ENCODE results near the gene KCNT1. TPM values are rescaled to one million over a fixed set of nuclear protein-coding genes. Genes with fewer than 3 reads are reported as not detected.

The KCNT1 gene
- polyA plus RNA-seq, 4 donors: 0.08 to 0.24 (median 0.22) TPM

DNA sequence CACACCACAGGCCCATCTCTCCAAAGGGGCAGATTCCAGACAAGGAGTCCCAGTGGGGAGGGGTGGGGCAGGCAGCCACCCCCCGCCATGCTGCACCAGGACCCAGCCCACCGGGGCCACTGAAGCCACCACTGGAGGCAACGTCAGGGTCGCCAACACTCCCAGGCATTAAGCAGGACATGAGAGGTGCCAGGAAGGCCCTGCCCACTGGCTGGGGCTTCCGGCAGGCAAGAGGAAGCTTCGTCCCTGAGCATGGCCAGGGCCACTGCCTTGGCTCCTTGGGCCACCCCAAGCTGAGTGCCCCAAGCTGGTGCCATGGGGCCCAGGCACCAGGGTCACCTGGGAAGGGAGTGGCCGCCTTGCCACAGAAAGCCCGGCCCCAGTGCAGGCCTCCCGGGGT lies 17.5 kb downstream of the KCNT1 start:
- DNase-seq (ENCODE audit: low read depth in 4 of 4, low spot score in 3 of 4): no peak

GRCh38 chr9:135722365-135722764 lies 20.4 kb downstream of the KCNT1 start:
- no peak for DNase-seq (ENCODE audit: low read depth in 4 of 4, low spot score in 3 of 4)

DNA sequence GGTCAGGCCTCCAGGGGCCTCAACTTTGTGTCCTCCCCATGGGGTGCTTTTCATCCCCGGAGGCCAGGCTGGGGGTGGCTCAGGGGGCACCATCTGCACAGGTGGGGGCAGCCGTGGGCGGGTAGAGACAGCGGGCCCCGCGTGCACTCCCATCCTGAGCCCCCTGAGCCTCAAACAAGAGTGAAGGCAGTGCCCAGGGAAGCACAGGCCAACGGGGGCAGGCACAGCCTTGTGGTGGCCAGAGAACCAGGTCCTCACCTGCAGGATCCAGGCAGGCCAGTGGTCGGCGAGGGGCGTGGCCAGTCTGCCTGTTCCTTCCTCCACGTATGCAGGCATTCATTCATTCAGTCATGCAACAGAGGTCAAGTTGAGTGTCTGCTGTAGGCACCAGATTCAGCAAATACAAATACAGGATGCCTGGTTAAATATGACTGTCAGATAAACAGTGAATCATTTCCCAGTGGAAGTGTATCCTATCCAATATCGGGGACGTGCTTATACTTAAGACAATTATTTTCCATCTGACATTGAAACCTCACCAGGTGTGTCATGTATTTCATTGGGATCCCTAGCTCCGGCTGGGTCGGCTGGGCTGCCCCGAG lies 22.3 kb downstream of the KCNT1 start:
- DNase-seq (ENCODE audit: low read depth in 4 of 4, low spot score in 3 of 4): no peak

DNA sequence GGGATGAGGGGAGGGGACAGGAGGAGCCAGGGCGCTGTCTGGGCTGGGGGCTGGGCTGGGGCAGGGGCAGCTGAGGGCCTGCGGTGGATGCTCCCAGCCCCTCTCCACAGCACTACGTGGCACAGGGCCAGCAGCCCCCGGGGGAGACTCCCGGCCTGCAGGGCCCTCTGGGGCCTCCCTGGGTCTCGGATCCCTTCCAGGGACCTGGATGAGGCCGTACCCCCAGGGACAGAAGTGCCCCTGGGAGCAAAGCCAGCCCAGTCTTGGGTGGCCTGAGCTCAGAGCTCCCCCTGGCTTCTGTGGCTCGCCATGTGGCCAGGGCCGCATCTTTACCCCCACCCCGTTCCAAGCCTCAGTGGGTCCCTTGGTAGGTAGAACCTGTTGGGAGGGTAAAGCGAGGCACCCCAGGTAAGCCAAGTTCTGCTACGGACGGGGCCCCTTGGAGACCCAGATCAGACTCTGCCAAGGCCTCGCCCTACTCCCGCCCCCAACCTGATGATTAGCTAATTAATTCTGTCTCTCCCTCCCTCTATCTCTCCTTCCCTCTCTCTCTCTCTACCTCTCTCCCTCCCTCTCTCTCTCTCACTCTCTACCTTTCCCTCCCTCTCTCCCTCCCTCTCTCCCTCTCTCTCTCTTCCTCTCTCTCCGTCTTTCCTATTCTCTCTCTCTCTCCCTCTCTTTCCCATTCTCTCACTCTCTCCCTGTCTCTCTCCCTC lies 24.3 kb downstream of the KCNT1 start:
- DNase-seq (ENCODE audit: low read depth in 4 of 4, low spot score in 3 of 4): no peak

DNA sequence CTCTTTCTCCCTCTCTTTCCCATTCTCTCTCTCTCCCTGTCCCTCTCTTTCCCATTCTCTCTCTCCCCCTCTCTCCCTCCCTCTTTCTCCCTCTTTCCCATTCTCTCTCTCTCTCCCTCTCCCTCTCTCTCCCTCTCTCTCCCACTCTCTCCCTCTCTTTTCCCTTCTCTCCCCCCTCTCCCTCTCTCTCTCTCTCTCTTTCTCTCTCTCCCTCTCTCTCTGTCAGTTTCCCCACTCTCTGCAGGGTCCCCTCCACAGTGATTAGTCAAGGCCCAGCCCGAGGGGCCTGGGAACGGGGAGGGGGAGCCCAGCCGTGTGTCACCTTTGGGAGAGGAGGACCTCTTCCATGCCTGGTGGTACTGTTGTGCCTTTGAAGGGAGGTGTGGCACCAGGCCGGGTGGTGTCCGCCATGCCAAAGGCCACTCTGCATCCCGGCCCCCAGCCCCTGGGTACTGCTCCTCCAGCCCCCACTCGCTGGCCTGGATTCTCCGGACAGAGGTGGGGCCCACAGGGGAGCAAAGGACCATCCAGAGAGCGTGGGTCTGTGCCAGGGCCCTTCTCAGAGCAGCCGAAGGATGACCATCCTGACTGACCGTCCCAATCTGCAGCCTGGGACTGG lies 25.4 kb downstream of the KCNT1 start:
- DNase-seq (ENCODE audit: low read depth in 4 of 4, low spot score in 3 of 4): no peak

- no peak for DNase-seq (ENCODE audit: low read depth in 4 of 4, low spot score in 3 of 4)
Observed at GRCh38 chr9:135728436-135729110, 26.6 kb downstream of the KCNT1 start.

GRCh38 chr9:135729480-135729879 lies 27.5 kb downstream of the KCNT1 start:
- no peak for DNase-seq (ENCODE audit: low read depth in 4 of 4, low spot score in 3 of 4)

DNA sequence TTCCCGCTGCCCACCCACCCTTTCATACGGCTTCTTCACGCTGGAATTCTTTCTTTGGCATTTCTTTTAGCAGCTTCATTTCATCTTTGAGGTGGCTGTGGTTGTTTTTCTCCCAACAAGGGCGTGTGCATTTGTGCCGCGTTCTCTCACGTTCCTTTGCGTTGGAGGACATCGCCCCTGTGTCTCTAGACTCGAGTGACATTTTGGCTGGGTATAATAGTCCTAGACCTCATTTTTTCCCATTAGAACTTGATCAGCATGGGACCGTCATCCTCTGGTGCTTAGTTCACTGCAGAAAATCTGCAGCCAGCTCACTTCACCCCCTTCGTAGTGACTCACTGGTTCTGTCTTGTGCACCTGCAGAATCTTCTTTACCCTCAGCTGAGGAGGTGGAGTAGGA lies 29.5 kb downstream of the KCNT1 start:
- no peak for DNase-seq (ENCODE audit: low read depth in 4 of 4, low spot score in 3 of 4)

GRCh38 chr9:135732569-135733257 lies 30.7 kb downstream of the KCNT1 start:
- no peak for DNase-seq (ENCODE audit: low read depth in 4 of 4, low spot score in 3 of 4)

DNA sequence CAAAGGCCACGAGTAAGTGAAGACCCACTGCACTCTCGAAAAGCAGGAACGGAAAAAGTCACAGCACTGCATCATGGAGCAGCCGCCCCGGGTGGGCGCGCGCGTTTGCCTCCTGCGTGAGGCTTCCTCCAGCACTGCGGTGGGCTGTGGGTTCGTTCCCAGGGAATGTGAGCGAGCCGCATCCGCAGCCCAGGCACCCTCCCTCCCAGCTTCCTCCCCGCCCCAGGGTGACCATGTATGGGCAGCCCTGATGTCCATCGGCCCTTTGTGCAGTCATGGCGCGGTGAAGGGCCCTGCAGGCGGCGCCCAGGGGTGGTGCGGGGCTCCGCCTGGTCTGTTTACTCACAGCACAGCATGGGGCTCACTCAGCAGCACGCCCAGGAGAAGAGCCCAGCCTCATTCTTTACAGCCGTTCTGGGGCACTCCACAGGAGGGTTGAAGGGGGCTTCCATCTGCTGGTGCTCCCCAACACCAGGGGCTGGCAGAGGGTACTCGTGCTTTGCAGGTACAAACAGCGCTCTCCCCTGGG lies 32.7 kb downstream of the KCNT1 start:
- no peak for DNase-seq (ENCODE audit: low read depth in 4 of 4, low spot score in 3 of 4)

DNA sequence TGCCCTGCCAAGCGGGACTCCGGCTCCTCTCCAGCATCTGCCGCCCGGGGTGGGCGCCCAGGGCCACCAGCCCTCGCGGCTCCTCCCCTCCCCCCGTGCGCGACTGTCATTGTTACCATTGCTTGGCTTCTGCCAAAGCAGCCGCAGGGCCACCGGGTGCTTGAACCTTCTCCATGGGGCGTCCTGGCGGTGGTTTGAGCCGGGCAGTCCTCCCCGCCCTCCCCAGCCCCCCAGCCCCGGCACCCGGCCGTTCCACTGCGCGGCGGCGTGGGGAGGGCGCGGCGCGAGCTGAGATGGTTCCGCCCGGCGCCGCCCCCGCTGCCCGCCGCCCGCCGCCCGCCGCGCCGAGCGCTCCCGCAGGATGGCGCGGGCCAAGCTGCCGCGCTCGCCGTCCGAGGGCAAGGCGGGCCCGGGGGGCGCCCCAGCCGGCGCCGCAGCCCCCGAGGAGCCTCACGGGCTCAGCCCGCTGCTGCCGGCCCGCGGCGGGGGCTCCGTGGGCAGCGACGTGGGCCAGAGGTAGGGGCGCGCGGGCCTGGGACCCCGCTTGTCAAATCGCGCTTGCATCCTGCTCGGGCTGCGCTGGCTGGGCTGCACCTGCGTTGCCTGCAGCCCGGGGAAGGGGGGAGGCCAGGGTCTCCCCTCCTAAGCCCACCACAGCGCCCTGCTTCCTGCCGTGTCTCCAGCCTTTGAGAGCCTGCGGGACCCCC lies 34.4 kb downstream of the KCNT1 start:
- no peak for DNase-seq (ENCODE audit: low read depth in 4 of 4, low spot score in 3 of 4)

- DNase-seq (ENCODE audit: low read depth in 4 of 4, low spot score in 3 of 4): no peak
Observed at GRCh38 chr9:135736979-135737839, 35.2 kb downstream of the KCNT1 start.

- no peak for DNase-seq (ENCODE audit: low read depth in 4 of 4, low spot score in 3 of 4)
Observed at GRCh38 chr9:135737840-135738521, 36.0 kb downstream of the KCNT1 start.

DNA sequence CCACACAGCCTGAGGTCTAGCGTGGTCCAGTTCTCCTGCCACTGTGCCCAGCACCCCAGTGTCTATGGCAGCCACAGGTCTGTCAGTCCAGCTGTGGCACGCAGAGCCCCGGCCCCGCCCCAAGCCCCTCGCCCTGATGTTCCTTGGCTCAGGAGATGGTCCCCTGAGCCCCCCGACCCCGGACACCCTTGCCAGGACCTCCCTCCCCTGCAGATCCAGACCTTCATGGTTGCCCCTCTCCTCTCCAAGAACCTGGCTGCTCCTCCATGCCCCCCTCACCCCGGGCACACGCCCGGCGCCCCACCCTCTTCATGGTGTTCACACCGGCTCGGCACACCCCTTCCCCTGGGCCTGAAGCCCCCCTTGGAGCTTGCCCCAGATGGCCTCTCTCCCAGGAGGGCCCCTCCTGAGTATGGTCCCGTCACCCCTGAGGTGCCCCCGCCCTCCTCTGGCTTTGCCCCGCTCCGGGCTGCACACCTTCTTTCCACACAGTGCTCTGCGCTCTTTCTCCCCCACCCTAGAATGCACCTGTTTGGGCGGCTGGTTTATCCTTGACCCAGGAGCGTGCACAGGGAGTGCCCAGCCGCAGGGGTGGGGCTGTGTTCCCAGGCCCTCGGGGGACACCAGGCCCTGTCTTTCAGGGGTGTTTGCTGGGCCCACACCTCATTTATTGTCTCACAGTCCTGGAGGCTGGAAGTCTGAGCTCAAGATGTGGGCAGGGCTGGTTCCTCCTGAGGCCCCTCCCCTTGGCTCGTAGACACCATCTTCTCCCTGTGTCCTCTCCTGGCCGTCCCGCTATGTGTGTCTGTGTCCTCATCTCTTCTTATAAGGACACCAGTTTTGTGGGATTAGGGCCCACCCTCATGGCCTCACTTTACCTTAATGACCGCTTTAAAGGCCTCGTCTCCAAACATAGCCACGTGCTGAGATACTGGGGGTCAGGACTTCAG lies 37.6 kb downstream of the KCNT1 start:
- no peak for DNase-seq (ENCODE audit: low read depth in 4 of 4, low spot score in 3 of 4)

GRCh38 chr9:135741276-135742219 lies 39.6 kb downstream of the KCNT1 start:
- DNase-seq (ENCODE audit: low read depth in 4 of 4, low spot score in 3 of 4): no peak

GRCh38 chr9:135743021-135743420 lies 41.0 kb downstream of the KCNT1 start:
- no peak for DNase-seq (ENCODE audit: low read depth in 4 of 4, low spot score in 3 of 4)
